Measurements from ENCODE around the gene HSD17B1.
"Not testable (repeated sequence)": the region's sequence is repeated elsewhere in the genome, so short reads cannot be mapped to it uniquely, and the experiment has no call there.

Gene HSD17B1

GRCh38 chr17:42545755-42546505, 6.8 kb upstream of the HSD17B1 start:
- in situ Hi-C loops (cut with MboI; ENCODE audit: low sequenced_read_pairs) = not testable (repeated sequence)

GRCh38 chr17:42547001-42547461, 5.7 kb upstream of the HSD17B1 start:
- in situ Hi-C loops (cut with MboI; ENCODE audit: low sequenced_read_pairs) = no loop called here

- in situ Hi-C loops (cut with MboI; ENCODE audit: low sequenced_read_pairs) = no loop called here
Measured at GRCh38 chr17:42547698-42548069, 5.0 kb upstream of the HSD17B1 start.

- in situ Hi-C loops (cut with MboI; ENCODE audit: low sequenced_read_pairs) = no loop called here
Measured at GRCh38 chr17:42548070-42548837, 4.5 kb upstream of the HSD17B1 start.

GRCh38 chr17:42548993-42549755, 3.5 kb upstream of the HSD17B1 start:
- in situ Hi-C loops (cut with MboI; ENCODE audit: low sequenced_read_pairs) = no loop called here

GRCh38 chr17:42553161-42553818, 567 bp downstream of the HSD17B1 start:
- in situ Hi-C loops (cut with MboI; ENCODE audit: low sequenced_read_pairs) = no loop called here

- in situ Hi-C loops (cut with MboI; ENCODE audit: low sequenced_read_pairs) = no loop called here
Measured at GRCh38 chr17:42553866-42554249, 1.1 kb downstream of the HSD17B1 start.

GRCh38 chr17:42554250-42555121, 1.8 kb downstream of the HSD17B1 start:
- in situ Hi-C loops (cut with MboI; ENCODE audit: low sequenced_read_pairs) = no loop called here

GRCh38 chr17:42555122-42555622, 2.4 kb downstream of the HSD17B1 start:
- in situ Hi-C loops (cut with MboI; ENCODE audit: low sequenced_read_pairs) = no loop called here

- in situ Hi-C loops (cut with MboI; ENCODE audit: low sequenced_read_pairs) = not testable (repeated sequence)
Measured at GRCh38 chr17:42555961-42556617, 3.4 kb downstream of the HSD17B1 start.

GRCh38 chr17:42559075-42559474, 6.4 kb downstream of the HSD17B1 start:
- in situ Hi-C loops (cut with MboI; ENCODE audit: low sequenced_read_pairs) = no loop called here

- in situ Hi-C loops (cut with MboI; ENCODE audit: low sequenced_read_pairs) = no loop called here
Measured at GRCh38 chr17:42560246-42560645, 7.5 kb downstream of the HSD17B1 start.

- in situ Hi-C loops (cut with MboI; ENCODE audit: low sequenced_read_pairs) = no loop called here
Measured at GRCh38 chr17:42561897-42562387, 9.2 kb downstream of the HSD17B1 start, which contains the start of gene COASY. TSS of gene COASY (plus strand) at chr17:42562148. CDS start at chr17:42562623, 475 bp downstream.

GRCh38 chr17:42562388-42563142, 9.8 kb downstream of the HSD17B1 start:
- in situ Hi-C loops (cut with MboI; ENCODE audit: low sequenced_read_pairs) = no loop called here

GRCh38 chr17:42563143-42563509, 10.4 kb downstream of the HSD17B1 start:
- in situ Hi-C loops (cut with MboI; ENCODE audit: low sequenced_read_pairs) = no loop called here

- in situ Hi-C loops (cut with MboI; ENCODE audit: low sequenced_read_pairs) = no loop called here
Measured at GRCh38 chr17:42563543-42563942, 10.8 kb downstream of the HSD17B1 start.

- in situ Hi-C loops (cut with MboI; ENCODE audit: low sequenced_read_pairs) = no loop called here
Measured at GRCh38 chr17:42563950-42564349, 11.2 kb downstream of the HSD17B1 start.

GRCh38 chr17:42564815-42565522, 12.2 kb downstream of the HSD17B1 start:
- in situ Hi-C loops (cut with MboI; ENCODE audit: low sequenced_read_pairs) = no loop called here
